HG02678 (cell line): ENCODE results near the gene HEPH.
"Not testable (repeated sequence)": the region's sequence is repeated elsewhere in the genome, so short reads cannot be mapped to it uniquely, and the experiment has no call there.

Experiments
- ATAC-seq: cut with Tn5 transposase; IDR thresholded peaks from one replicate; pipeline ENCODE4 v1.9.1; 2021; ENCODE audit warnings: mild to moderate bottlenecking, moderate library complexity; ENCODE audit not compliant: unreplicated experiment

Gene HEPH

DNA sequence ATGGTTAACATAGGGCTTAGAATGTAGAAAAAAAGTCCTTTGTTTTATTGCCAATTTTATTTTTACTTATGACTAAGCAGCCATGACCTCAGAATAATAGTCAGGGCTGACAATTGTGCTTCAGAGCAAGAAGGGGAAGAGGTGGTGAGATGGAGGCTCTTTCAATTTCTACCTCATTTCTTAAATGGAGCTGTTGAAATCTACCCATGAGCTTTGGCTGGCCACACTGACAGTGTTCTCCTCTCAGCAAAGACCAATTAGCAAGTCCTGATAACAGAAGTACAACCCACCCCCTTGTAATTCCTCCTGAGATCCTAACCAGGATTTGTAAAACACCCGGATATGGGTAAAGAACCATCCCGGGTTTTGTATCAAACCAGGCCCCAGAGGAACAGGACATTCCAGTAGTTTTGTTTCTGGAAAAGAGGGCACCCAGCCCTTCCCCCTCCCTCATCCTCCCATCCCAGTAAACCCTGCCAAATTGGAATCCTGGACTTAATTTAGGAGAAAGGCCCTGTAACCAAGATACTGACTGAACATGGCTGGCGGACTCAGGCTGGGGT, at the start of gene HEPH:
TSS of gene HEPH (plus strand) at position 399 of the 563 bp plus-strand sequence. CDS start 6,324 bp downstream, outside the sequence.
- ATAC-seq = peak; percentile 59

DNA sequence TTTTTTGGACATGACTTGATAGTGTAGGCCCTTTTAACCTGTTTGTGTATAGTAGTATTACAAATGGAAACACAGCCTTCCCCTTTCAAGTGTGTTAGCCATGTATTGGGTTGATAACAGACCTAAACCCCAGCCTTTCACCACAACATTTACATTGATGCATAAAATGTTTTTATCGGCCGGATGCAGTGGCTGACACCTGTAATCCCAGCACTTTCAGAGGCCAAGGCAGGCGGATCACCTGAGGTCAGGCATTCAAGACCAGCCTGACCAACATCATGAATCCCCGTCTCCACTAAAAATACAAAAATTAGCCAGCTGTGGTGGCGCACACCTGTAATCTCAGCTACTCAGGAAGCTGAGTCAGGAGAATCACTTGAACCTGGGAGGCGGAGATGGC, 45.3 kb upstream of the HEPH start:
- not testable (repeated sequence) for ATAC-seq

- ATAC-seq = not testable (repeated sequence)
Observed at GRCh38 chrX:66121354-66121753, 42.7 kb upstream of the HEPH start.

GRCh38 chrX:66126662-66127061, 37.4 kb upstream of the HEPH start:
- no peak for ATAC-seq

DNA sequence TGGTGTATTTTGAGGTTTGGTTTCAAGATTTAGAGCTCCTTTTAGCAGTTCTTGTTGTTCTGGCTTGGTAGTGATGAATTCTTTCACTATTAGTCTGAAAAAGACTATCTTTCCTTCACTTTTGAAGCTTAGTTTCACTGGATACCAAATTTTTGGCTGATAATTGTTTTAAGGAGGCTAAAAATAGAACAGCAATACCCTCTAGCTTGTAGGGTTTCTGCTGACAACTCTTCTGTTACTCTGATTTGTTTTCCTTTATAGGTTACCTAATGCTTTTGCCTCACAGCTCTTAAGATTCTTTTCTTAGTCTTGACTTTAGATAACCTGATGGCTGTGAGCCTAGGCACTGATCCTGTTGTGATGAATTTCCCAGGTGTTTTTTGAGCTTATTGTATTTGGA, 33.6 kb upstream of the HEPH start:
- no peak for ATAC-seq

DNA sequence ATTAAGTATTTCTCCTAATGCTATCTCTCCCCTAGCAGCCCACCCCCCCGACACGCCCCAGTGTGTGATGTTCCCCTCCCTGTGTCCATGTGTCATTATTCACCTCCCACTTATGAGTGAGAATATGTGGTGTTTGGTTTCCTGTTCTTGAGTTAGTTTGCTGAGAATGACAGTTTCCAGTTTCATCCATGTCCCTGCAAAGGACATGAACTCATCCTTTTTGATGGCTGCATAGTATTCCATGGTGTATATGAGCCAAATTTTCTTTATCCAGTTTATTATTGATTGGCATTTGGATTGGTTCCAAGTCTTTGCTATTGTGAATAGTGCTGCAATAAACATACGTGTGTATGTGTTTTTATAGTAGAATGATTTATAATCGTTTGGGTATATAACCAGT, 28.8 kb upstream of the HEPH start:
- ATAC-seq = not testable (repeated sequence)

DNA sequence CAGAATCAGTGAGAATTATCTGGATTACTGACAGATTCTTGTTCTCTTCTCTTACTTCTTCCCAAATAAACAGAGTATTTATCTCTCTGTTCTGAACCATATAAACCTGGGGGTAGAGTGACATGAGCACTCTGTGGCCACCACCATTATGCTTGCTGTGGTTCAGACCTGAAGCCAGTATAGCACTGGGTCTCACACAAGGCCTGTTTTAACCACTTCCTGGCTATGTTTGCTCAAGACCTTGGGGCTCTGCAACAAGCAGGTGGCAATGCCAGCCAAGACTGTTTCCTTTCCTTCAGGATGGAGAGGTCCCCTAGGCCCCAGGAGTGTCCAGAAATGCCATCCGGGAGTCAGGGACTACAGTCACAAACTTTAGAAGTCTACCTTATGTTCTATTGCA, 21.7 kb upstream of the HEPH start:
- peak; percentile 42 for ATAC-seq

GRCh38 chrX:66144258-66144657, 19.8 kb upstream of the HEPH start:
- no peak for ATAC-seq

- ATAC-seq = no peak
Observed at GRCh38 chrX:66149519-66149918, 14.5 kb upstream of the HEPH start.

- ATAC-seq = no peak
Observed at GRCh38 chrX:66150163-66150562, 13.9 kb upstream of the HEPH start.

DNA sequence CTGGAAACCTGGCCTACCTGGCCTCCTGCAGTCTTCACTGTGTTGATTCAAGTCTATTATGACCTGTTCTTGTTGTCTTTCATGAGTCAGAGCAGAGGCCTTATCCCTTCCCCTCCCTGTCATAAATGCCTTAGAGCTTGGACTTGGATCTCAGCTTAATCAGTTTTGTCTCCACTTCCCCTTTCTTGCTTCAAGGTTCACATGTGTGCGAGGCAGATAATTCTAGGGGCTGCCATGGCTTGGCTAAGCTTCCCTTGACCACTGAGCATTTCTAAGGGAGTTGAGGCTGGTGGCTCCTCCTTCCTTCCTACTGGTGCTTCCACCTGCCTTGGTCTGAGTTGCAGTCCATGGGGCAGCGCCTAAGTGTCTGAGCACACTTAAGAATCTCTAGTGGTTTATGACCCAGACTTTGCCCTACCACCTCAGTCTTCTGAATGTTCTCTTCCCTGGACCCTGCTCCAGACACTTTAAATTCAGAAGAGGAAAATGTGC, 1.7 kb upstream of the HEPH start:
- ATAC-seq = no peak

DNA sequence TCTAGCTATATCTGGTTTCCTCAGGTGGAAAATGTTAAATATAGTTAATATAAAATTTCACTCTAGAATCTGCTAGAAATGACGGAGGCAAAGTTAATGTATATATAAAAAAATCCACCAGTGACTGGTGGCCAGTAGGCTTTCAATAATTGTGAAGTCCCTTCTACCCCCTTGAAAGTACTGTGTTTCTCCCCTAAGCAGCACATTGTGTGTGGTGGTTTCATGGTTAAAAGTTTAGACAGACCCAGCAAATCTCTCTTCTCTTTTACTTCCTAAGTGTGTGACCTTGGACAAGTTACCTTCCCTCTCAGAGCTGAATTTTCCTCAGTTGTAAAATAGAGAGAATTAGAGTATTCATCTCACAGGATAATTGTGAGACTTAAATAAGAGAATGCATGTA, 600 bp upstream of the HEPH start:
- ATAC-seq = peak; percentile 69

- ATAC-seq = no peak
Observed at GRCh38 chrX:66164470-66164869, 423 bp downstream of the HEPH start.

DNA sequence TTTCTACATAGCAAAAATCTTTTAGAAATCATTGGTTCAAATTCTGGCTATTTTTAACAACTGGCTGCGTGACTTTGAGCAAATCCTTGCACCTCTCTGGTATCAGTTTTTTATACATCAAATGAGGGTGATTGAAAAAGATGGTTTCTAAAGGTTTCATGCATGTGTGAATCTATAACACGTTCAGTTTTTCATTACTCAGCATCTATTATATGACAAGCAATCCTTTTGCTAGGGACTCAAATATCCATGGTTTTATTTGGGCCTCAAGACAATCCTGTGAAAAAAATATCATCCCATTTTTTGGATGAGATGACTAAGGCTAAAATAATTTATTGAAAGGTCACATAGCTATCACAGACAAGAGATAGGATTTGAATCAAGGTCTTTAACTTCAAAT, 884 bp downstream of the HEPH start:
- no peak for ATAC-seq

- ATAC-seq = no peak
Observed at GRCh38 chrX:66166671-66167070, 2.6 kb downstream of the HEPH start.

DNA sequence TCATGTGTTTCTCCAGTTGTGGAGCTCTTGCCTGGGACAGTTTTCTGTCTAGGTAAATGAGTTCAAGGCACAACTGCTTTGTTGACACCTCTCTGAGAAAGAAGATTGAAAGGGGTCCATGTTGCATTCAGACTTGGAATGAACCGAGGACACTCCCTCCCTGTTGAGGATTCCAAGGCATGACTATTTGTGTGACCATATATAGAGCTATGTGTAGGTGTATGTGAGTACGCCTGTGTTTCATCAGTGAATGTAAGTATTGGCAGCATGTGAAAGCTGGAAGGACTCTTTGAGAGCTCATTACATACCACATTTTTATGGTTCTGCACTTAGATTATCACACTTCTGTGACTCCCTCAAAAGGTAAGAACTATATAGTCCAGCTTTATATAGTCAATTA, 3.4 kb downstream of the HEPH start:
- ATAC-seq = no peak

GRCh38 chrX:66176134-66176533, 12.1 kb downstream of the HEPH start:
- ATAC-seq = no peak

- no peak for ATAC-seq
Observed at GRCh38 chrX:66191563-66191962, 27.5 kb downstream of the HEPH start.

DNA sequence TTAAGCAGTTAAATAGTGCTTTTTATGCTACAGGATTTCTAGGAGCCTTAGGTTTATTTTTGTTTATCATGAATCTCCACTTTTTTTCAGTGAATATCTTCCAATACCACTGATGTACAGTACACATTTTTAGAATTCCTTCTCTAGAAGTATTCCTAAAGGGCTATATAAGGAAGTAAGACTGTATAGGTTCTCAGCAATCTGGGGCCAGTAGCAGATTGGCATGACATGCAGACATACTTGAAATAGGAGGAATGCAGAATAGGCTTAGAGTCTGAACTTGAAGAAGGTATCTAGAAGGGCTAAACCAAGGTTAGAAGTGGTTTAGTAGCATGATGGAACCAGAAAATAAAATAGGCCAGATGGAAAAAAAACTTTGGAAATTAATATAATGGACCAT, 29.8 kb downstream of the HEPH start:
- no peak for ATAC-seq

GRCh38 chrX:66200050-66200664, 36.1 kb downstream of the HEPH start:
- peak; percentile 76 for ATAC-seq

DNA sequence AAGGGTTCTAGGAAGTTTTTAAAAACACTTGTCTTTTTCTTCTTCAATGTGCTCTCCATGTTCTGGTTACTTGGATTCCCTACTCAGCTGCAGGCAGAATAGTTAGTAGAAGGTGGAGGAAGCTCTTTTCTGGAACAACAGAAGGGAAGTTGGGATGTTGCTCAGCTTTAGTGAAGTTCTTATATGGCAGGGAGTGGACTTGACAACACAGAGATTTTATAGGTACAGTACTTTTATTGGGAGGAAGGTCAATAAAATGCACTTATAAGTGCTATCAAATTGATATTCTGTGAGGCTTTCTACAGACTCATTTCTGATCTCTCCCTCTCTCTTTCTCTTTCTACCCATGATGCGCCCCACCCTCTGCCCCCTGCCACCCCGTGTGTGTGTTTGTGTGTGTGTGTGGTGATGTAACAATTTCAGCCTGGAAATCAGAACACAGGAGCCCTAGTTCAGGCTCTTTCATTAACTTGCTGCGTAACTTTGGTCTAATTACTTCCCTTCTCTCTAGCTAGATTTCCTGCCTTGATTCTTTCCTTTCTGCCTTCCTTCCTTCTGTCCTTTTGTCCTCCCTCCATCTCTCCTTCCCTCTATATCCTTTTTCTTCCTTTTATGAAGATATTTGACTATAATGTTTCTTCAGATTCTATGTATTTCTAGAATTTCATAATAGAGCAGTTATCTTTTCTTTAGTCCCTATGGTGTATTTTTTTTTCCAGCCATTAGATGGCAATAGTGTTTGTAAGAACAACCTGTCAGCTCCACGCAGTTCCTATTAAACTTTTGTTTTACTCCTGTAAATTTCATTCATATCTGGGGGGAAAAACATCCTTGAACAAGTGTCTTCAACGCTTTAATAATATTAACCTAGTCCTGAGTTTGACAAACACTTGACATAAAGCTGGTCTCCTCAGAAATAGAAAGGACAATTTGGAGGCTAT, 37.1 kb downstream of the HEPH start:
- no peak for ATAC-seq

DNA sequence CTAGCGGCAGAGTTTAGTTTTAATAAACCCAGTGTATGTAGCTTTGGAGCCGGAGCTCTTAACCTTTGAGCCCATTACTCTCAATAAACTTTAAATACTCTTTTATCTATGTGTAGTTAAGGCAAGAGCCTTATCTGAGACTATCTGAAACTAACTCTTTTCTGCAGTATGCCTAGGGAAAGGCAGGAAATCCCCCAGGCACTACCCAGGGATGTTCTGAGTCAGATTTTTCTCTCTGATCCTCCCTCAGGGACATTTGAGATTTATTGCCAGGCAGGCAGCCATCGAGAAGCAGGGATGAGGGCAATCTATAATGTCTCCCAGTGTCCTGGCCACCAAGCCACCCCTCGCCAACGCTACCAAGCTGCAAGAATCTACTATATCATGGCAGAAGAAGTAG, 39.1 kb downstream of the HEPH start:
- peak; percentile 42 for ATAC-seq
